Stimulated activated CD4-positive, alpha-beta T cell treated with anti-CD3 and anti-CD28 coated beads, Interleukin-4, amount 100 ng/mL, for 4 hours (primary cell): ENCODE data around the gene IL1R1.
"Not testable (repeated sequence)": the region's sequence is repeated elsewhere in the genome, so short reads cannot be mapped to it uniquely, and the experiment has no call there.

Experiments
- DNase-seq, 2 experiments: peaks; one replicate each; pipeline ENCODE4 v3.0.0-alpha.2; 2020

IL1R1 gene

DNA sequence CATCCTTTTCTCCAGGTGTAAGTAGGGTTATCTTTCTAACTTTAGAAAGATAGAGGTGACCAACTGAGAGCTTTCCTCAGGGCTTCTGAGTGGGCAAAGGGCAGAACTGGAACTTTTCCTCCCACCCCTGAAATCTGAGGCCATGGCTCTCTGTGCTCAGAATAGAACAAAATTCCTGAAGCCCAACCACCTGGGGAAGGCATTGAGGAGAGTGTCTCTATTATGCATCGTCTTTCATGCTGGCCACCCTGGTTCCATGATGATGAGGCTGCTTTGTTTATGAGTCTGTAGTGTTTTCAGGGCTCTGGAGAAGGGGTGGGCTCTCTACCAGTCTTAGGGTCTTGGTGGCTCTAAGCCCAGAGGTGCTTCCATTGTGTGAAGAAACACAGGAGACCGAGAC is 30.7 kb upstream of the IL1R1 start:
- DNase-seq = no peak

GRCh38 chr2:102112271-102112670 is 30.3 kb upstream of the IL1R1 start:
- no peak for DNase-seq

DNA sequence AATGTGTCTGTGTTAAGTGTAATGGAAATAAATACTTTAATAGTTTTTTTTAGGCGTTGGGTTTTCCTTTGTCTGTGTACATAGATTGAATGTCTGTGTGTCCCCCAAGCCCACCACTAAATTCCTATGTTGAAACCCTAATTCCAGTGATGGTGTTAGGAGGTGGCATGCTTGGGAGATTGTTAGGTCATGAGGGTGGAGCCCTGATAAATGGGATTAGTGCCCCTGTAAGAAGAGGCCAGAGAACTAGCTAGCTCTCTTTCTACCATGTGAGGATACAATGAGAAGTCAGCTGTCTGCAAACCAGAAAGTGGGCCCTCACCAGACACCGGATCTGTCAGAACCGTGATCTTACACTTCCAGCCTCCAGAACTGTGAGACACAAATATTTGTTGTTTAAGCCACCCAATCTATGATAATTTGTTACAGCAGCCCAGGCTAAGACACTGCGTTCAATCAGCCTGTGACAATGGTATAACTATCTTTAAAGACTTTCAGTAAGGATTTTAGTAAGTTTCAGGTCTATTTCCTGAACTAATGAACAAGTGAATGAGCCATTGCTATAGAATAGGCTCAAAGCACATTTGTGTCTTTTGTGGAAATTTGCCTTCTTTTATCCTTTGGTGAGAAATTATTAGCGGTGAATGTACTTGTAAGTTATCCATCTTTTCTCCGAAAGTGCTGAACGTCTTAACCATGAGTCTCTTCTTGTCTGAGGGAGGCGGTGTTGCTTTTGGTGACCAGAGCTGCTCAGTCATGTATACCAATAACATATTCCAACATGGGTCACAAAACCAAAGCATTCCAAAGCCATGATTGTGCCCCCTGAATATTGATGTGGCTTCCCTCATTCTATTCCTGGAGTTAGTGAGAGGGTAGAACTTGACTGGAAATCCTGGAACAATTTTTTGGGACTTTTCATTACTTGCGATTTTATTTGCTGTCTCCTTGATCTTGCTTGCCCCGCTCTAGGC is 29.6 kb upstream of the IL1R1 start:
- no peak for DNase-seq

- DNase-seq = no peak
These were observed 28.2 kb upstream of the IL1R1 start for GRCh38 chr2:102114290-102114721.

DNA sequence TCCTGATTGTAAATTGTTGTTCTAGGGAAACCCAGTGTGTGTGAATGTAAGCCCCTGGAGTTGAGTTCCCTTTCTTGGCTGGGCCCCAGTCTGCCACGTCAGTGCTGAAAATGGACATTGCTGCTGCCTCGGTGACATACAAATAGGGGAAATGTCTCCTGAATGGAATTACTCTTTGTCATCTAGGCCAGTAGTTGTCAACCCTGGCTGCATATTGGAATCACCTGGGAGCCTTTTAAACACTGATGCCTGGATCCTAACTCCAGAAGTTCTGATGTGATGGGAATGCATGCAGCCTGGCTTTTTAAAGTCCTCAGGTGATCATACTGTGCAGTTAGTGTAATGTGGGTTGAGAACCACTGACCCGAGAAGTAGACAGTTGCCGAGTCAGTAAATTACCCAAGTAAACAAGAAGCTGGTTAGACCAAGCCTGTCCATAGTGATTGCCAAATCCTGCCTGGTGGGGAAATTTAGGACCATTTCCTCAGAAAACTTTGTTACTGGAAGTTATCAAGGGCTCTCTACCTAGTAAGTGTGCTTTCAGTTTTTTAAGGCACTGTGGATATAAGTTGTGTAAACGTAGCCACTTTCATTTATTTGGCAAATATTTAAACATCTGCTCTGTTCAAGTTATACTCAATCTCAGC is 27.6 kb upstream of the IL1R1 start:
- DNase-seq = no peak

- no peak for DNase-seq
These were observed 25.7 kb upstream of the IL1R1 start for GRCh38 chr2:102116630-102117471.

- no peak for DNase-seq
These were observed 25.1 kb upstream of the IL1R1 start for GRCh38 chr2:102117472-102117858.

- no peak for DNase-seq
These were observed 23.3 kb upstream of the IL1R1 start for GRCh38 chr2:102119255-102119654.

GRCh38 chr2:102120261-102120660 is 22.3 kb upstream of the IL1R1 start:
- no peak for DNase-seq

DNA sequence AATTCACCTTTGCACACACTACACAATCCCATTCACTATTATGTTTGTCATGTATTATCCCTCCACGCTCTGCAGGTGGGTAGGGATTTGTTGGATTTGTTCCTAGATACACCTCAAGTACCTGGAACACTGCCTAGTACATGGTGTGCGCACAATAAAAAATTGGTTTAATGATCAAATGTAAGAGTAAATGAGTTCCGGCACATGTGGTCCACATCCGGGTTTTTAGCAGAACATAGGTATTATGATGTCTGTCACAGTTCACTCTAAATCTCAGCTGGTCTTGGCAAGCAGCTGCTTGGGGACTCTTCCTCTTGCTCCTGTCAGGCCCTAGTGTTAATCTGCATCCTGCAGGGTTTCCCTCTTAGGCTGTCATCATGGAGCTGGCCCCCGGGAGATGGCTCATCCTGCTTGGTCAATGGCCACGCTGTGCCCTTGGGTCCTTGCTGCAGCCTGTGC is 21.8 kb upstream of the IL1R1 start:
- DNase-seq = no peak

DNA sequence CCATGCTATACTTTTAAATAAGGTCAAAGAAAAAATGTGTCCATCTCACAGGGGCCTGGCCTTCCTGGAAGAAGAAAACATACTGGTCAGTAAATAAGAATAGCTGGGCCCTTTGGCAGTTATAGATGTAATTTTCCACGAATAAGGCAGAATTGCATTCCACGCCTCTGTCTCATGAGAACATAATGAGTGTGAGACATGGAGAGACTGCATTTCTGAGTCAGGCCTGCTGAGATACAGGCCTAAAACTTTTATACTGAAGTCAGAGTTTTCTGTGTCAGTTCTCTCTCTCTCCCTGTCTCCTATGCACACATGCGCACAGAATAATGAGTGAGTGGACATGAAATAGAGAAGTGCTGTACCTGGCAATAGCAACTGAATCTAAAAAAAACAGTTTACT is 20.4 kb upstream of the IL1R1 start:
- no peak for DNase-seq

DNA sequence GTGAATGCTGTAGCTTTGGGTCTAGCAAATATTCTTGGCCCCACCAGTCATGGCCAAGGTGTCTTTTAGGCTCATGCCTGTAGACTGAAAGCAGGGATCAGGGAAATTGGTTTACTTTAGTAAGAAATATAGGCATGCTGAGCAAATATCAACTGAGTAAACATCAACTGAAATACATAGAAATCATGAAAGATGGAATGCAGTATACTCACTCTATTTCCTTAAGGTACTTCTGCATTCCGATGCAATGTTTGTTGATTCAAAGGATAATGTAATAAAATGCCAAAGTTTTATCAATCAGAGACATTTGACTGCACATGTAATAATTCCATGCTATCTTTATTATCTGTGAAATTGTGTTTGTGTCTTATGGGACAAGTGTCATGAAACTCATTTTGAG is 19.6 kb upstream of the IL1R1 start:
- DNase-seq = no peak

- DNase-seq = not testable (repeated sequence)
These were observed 18.1 kb upstream of the IL1R1 start for GRCh38 chr2:102124421-102124820.

- no peak for DNase-seq
These were observed 16.4 kb upstream of the IL1R1 start for GRCh38 chr2:102126169-102126568.

DNA sequence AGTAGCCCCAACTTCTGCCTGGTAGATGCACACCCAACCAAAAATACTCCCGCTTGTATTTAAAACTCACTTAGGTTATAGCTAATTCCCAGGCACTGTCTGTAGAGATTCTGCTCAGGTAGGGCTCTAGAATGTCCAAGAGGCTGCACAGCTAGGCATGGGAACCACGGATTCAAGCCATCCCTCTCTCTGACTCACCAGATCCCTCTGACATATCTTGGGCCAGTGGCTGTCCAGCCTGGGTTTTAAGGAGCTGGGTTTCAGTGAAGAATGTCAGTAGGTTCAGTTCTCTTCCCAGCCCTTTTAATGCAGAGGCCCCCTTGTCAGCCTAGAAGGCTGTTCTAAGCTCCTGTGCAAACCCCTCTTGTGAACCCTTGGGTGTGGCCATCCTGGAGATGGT is 15.9 kb upstream of the IL1R1 start:
- no peak for DNase-seq

- DNase-seq = no peak
These were observed 13.5 kb upstream of the IL1R1 start for GRCh38 chr2:102129082-102129481.

- DNase-seq = no peak
These were observed 12.4 kb upstream of the IL1R1 start for GRCh38 chr2:102129951-102130646.

- no peak for DNase-seq
These were observed 11.9 kb upstream of the IL1R1 start for GRCh38 chr2:102130647-102130991.

DNA sequence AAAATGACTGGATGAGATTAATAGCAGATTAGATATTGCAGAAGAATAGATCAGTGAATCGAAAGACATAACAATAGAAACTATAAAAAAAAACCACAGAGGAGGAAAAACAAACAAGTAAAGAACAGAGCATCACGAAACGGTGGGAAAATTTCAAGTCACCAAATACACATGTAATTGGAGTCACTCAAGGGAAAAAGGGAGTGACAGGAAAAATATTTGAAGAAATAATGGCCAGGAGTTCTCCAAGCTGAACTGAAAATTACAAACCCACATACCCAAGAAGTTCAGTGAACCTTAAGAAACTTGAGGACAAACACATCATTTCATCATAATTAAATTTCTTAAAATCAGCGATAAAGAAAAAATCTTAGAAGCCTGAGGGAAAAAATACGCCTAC is 11.0 kb upstream of the IL1R1 start:
- no peak for DNase-seq

GRCh38 chr2:102137138-102137537 is 5.4 kb upstream of the IL1R1 start:
- no peak for DNase-seq

DNA sequence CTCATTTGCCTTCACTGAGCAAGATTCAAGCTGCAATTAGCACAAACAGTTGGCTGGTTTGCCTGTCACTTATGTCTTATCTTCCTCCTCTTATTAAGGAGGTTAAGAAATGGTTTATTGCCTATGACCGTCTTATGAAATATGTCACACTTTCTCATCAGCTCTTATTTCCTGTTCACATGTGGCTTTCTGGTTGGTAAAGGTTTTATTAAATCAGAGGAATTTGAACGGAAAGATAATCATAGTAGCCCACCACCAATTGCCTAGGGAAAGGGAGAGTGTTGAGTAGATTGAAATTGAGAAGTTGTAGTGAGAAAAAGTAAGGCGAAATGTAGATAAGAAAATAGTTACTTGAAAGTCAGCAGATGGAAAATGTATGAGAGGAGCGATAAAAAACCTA is 4.2 kb upstream of the IL1R1 start:
- no peak for DNase-seq

DNA sequence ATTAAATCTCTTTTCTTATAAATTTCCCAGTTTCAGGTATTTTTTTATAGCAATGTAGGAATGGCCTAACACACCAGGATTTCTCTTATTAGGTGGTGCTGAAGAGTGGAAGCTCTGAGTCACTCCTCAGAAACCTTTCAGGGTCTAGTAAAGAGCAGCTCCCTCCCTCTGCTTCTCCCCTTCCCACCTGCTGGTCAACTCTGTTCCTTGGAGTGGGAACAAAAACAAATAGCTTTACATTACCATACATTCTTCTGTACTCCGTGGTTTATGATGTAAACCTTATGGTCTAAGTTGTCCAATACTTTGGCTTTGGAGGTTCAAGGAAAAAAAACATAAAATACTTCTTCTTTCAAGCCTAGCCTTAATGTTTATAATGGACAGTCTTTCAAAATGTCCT is 2.7 kb upstream of the IL1R1 start:
- no peak for DNase-seq

GRCh38 chr2:102140377-102140776 is 2.2 kb upstream of the IL1R1 start:
- DNase-seq = no peak
